HepG2 (cell line): ENCODE results near the gene CD7. TPM values are rescaled to one million over a fixed set of nuclear protein-coding genes. Genes with fewer than 3 reads are reported as not detected.

ENCODE experiments used
- CBX1 ChIP-seq: IDR thresholded peaks from one replicate; pipeline ENCODE4 v1.6.1; 2016; ENCODE audit warnings: antibody characterized with exemption, low read depth
- DNMT1 ChIP-seq: sonication (generic); formaldehyde crosslinking; IDR thresholded peaks from 2 replicates; pipeline ENCODE4 v1.5.1; 2020; ENCODE audit warnings: mild to moderate bottlenecking, missing genetic modification reagents
- EED ChIP-seq: sonication (generic); formaldehyde crosslinking; IDR thresholded peaks from 2 replicates; pipeline ENCODE4 v1.5.0; 2020; ENCODE audit warnings: mild to moderate bottlenecking, missing genetic modification reagents
- FOSL2 ChIP-seq: sonication (generic); formaldehyde crosslinking; IDR thresholded peaks from 2 replicates; pipeline ENCODE4 v1.4.0; 2020; ENCODE audit warnings: missing genetic modification reagents
- GTF2F1 ChIP-seq: fragments of 150-350 bp; IDR thresholded peaks from 2 replicates; pipeline ENCODE4 v1.6.1; 2014; ENCODE audit warnings: low read length
- IKZF4 ChIP-seq: sonication (generic); formaldehyde crosslinking; IDR thresholded peaks from 2 replicates; pipeline ENCODE4 v1.5.1; 2020; ENCODE audit warnings: borderline replicate concordance, mild to moderate bottlenecking, low read depth, missing genetic modification reagents; ENCODE audit errors: not compliant biosample characterization
- MYNN ChIP-seq: sonication (generic); formaldehyde crosslinking; IDR thresholded peaks from 2 replicates; pipeline ENCODE4 v1.4.0; 2020; ENCODE audit warnings: mild to moderate bottlenecking, low read depth, missing genetic modification reagents
- PITX1 ChIP-seq: sonication (generic); formaldehyde crosslinking; IDR thresholded peaks from 2 replicates; pipeline ENCODE4 v1.5.1; 2020; ENCODE audit warnings: mild to moderate bottlenecking, missing genetic modification reagents
- RAD21 ChIP-seq: fragments of 450-650 bp; formaldehyde crosslinking; IDR thresholded peaks from 2 replicates; pipeline ENCODE4 v1.5.0; 2020; ENCODE audit warnings: mild to moderate bottlenecking
- SRY ChIP-seq: sonication (generic); formaldehyde crosslinking; IDR thresholded peaks from 2 replicates; pipeline ENCODE4 v1.8.0; 2022; ENCODE audit warnings: mild to moderate bottlenecking, missing genetic modification reagents
- TAF1 ChIP-seq: sonication (generic); formaldehyde crosslinking; IDR thresholded peaks from 2 replicates; pipeline ENCODE4 v1.4.0; 2020; ENCODE audit warnings: missing genetic modification reagents
- ZKSCAN1 ChIP-seq: fragments of 150-350 bp; IDR thresholded peaks from 2 replicates; pipeline ENCODE4 v1.6.1; 2014; ENCODE audit warnings: low read length
- ZNF12 ChIP-seq: sonication (generic); formaldehyde crosslinking; IDR thresholded peaks from 2 replicates; pipeline ENCODE4 v1.5.0; 2020; ENCODE audit warnings: missing genetic modification reagents
- ZNF260 ChIP-seq: sonication (generic); formaldehyde crosslinking; IDR thresholded peaks from 2 replicates; pipeline ENCODE4 v1.4.0; 2020; ENCODE audit warnings: missing genetic modification reagents, low read depth, mild to moderate bottlenecking, borderline replicate concordance
- ZNF496 ChIP-seq: sonication (generic); formaldehyde crosslinking; IDR thresholded peaks from 2 replicates; pipeline ENCODE4 v1.8.1; 2023; ENCODE audit warnings: mild to moderate bottlenecking, moderate library complexity, missing genetic modification reagents; ENCODE audit not compliant: insufficient replicate concordance
- ZNF775 ChIP-seq: sonication (generic); formaldehyde crosslinking; IDR thresholded peaks from 2 replicates; pipeline ENCODE4 v1.4.0; 2020; ENCODE audit warnings: missing genetic modification reagents, mild to moderate bottlenecking, moderate library complexity, borderline replicate concordance
- polyA plus RNA-seq, 8 experiments: library from polyadenylated mRNA; depleted of rRNA in 3 of 8; stranded (reverse) in 7 of 8; unstranded in 1 of 8; fragments of >200 nt; fragmentation: Illumina TruSeq in 4 of 8; extraction: Trizol in 4 of 8; gene quantifications; 2 replicates each; pipeline versions ENCODE4 v1.2.1 to v1.2.3, GENCODE V29; 2011 to 2016; ENCODE audit warnings: low read depth in 4 of 8, missing spikeins in 1 of 8, mixed read lengths in 1 of 8; ENCODE audit not compliant: insufficient read depth in 1 of 8
- total RNA-seq, 5 experiments: library from RNA; depleted of rRNA; stranded (reverse); fragments of >200 nt; fragmentation: Illumina TruSeq; extraction: Trizol; gene quantifications; 2 replicates each; pipeline ENCODE4 v1.2.3, GENCODE V29; 2016; ENCODE audit warnings: low read depth in 1 of 5
- TF ChIP-seq, protein P1 (sequence below): sonication (generic); formaldehyde crosslinking; IDR thresholded peaks from 2 replicates; pipeline ENCODE4 v1.8.1; 2022; ENCODE audit warnings: low read depth, mild to moderate bottlenecking, missing genetic modification reagents
- TF ChIP-seq, protein P2 (sequence below): sonication (generic); formaldehyde crosslinking; IDR thresholded peaks from 2 replicates; pipeline ENCODE4 v1.4.0; 2020; ENCODE audit warnings: mild to moderate bottlenecking, low read depth, missing genetic modification reagents
- TF ChIP-seq, protein P3 (sequence below): sonication (generic); formaldehyde crosslinking; IDR thresholded peaks from 2 replicates; pipeline ENCODE4 v1.4.0; 2020; ENCODE audit warnings: mild to moderate bottlenecking, missing genetic modification reagents
- TF ChIP-seq, protein P4 (sequence below): sonication (generic); formaldehyde crosslinking; IDR thresholded peaks from 2 replicates; pipeline ENCODE4 v1.4.0; 2020; ENCODE audit warnings: mild to moderate bottlenecking, missing genetic modification reagents
- TF ChIP-seq, protein P5 (sequence below): IDR thresholded peaks from 2 replicates; pipeline ENCODE4 v1.6.1; 2016; ENCODE audit warnings: missing biosample characterization, missing genetic modification reagents, low read depth

The CD7 gene
- total and polyA plus RNA-seq, 2 of the 13 experiments (the other 11 are each of a cell fraction or from before 2014, with no cell fraction given) = 67.6 to 76.4 TPM

DNA sequence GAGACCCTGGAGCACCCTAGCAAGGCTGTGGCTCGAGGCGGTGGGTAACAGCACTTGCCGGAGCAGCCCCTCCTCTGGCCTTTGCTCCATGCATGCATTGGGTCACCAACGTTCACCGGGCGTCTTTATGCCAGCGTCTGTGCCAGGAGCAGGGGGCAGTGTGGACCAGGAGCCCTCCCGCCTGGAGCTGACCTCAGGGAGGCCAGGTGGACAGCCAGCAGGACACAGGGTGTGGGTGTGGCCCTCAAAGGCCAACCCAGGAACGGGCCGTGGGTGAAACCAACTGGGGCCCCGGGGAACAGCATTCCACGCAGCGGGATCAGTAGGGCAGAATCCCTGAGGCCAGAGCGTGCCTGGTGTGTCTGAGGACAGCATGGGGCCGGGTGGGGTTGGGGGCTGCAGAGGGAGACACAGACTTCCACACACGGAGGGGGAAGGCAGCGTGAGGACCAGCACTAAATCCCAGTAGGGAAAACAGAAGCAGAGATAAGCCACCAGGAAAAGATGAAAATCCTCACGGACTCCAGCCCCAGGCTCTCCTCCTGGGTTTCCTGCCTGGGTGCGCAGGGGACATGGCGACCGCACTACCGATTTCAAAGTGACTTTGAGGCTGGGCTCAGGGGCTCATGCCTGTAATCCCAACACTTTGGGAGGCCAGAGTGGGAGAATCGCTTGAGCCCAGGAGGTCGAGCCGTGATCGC lies 2.9 kb upstream of the CD7 start (continued):
- TF ChIP-seq ZKSCAN1 (no peak), PITX1 (CRISPR knock-in tag) (peak; percentile 9; the same call in 1 of the 2 replicates), SRY (CRISPR knock-in tag) (peak; percentile 21; the same call in 1 of the 2 replicates), ZNF775 (CRISPR knock-in tag) (no peak), GTF2F1 (no peak), EED (CRISPR knock-in tag) (no peak), CBX1 (peak; percentile 61), TAF1 (CRISPR knock-in tag) (peak; percentile 33; the same call in 1 of the 2 replicates), DNMT1 (no peak), RAD21 (no peak), ZNF496 (CRISPR knock-in tag) (no peak), ZNF12 (CRISPR knock-in tag) (no peak), IKZF4 (CRISPR knock-in tag) (no peak), FOSL2 (CRISPR knock-in tag) (peak; percentile 21; the same call in 1 of the 2 replicates), ZNF260 (CRISPR knock-in tag) (no peak), MYNN (CRISPR knock-in tag) (no peak)
- TF ChIP-seq, protein P1, sequence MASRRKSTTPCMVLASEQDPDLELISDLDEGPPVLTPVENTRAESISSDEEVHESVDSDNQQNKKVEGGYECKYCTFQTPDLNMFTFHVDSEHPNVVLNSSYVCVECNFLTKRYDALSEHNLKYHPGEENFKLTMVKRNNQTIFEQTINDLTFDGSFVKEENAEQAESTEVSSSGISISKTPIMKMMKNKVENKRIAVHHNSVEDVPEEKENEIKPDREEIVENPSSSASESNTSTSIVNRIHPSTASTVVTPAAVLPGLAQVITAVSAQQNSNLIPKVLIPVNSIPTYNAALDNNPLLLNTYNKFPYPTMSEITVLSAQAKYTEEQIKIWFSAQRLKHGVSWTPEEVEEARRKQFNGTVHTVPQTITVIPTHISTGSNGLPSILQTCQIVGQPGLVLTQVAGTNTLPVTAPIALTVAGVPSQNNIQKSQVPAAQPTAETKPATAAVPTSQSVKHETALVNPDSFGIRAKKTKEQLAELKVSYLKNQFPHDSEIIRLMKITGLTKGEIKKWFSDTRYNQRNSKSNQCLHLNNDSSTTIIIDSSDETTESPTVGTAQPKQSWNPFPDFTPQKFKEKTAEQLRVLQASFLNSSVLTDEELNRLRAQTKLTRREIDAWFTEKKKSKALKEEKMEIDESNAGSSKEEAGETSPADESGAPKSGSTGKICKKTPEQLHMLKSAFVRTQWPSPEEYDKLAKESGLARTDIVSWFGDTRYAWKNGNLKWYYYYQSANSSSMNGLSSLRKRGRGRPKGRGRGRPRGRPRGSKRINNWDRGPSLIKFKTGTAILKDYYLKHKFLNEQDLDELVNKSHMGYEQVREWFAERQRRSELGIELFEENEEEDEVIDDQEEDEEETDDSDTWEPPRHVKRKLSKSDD (CRISPR knock-in tag) = no peak
- TF ChIP-seq, protein P2, sequence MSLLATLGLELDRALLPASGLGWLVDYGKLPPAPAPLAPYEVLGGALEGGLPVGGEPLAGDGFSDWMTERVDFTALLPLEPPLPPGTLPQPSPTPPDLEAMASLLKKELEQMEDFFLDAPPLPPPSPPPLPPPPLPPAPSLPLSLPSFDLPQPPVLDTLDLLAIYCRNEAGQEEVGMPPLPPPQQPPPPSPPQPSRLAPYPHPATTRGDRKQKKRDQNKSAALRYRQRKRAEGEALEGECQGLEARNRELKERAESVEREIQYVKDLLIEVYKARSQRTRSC (CRISPR knock-in tag) = no peak
- TF ChIP-seq, protein P3, sequence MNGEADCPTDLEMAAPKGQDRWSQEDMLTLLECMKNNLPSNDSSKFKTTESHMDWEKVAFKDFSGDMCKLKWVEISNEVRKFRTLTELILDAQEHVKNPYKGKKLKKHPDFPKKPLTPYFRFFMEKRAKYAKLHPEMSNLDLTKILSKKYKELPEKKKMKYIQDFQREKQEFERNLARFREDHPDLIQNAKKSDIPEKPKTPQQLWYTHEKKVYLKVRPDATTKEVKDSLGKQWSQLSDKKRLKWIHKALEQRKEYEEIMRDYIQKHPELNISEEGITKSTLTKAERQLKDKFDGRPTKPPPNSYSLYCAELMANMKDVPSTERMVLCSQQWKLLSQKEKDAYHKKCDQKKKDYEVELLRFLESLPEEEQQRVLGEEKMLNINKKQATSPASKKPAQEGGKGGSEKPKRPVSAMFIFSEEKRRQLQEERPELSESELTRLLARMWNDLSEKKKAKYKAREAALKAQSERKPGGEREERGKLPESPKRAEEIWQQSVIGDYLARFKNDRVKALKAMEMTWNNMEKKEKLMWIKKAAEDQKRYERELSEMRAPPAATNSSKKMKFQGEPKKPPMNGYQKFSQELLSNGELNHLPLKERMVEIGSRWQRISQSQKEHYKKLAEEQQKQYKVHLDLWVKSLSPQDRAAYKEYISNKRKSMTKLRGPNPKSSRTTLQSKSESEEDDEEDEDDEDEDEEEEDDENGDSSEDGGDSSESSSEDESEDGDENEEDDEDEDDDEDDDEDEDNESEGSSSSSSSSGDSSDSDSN (CRISPR knock-in tag) = peak; percentile 47
- TF ChIP-seq, protein P4, sequence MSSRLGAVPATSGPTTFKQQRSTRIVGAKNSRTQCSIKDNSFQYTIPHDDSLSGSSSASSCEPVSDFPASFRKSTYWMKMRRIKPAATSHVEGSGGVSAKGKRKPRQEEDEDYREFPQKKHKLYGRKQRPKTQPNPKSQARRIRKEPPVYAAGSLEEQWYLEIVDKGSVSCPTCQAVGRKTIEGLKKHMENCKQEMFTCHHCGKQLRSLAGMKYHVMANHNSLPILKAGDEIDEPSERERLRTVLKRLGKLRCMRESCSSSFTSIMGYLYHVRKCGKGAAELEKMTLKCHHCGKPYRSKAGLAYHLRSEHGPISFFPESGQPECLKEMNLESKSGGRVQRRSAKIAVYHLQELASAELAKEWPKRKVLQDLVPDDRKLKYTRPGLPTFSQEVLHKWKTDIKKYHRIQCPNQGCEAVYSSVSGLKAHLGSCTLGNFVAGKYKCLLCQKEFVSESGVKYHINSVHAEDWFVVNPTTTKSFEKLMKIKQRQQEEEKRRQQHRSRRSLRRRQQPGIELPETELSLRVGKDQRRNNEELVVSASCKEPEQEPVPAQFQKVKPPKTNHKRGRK (CRISPR knock-in tag) = no peak
- TF ChIP-seq, protein P5, sequence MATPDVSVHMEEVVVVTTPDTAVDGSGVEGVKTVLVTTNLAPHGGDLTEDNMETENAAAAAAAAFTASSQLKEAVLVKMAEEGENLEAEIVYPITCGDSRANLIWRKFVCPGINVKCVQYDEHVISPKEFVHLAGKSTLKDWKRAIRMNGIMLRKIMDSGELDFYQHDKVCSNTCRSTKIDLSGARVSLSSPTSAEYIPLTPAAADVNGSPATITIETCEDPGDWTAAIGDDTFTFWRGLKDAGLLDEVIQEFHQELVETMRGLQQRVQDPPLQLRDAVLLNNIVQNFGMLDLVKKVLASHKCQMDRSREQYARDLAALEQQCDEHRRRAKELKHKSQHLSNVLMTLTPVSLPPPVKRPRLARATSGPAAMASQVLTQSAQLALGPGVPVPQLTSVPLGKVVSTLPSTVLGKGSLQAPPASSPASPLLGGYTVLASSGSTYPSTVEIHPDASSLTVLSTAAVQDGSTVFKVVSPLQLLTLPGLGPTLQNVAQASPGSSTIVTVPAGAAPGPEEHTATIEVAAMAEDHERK (CRISPR knock-in tag) = no peak
